WTC11 (cell line): Measurements from ENCODE around the gene SLIT1. TPM values are rescaled to one million over a fixed set of nuclear protein-coding genes. Genes with fewer than 3 reads are reported as not detected.
A peak's percentile ranks its signal among the peaks of the same experiment; 100 is the strongest.

Experiments
- ATAC-seq: fragments of 200-7000 bp; cut with Tn5 transposase; 2 replicates; pipeline ENCODE4 v1.10.0; 2021; ENCODE audit warnings: mild to moderate bottlenecking, moderate library complexity
- CTCF ChIA-PET: fragments of 300-600 bp; sonication (Branson Sonifier 250); formaldehyde crosslinking; loops from one replicate; lab custom pipeline; 2021; ENCODE audit warnings: antibody characterized with exemption; lab: Charles Lee
- POLR2A ChIA-PET: fragments of 350-600 bp; sonication (Branson Sonifier 250); formaldehyde crosslinking; loops from one replicate; lab custom pipeline; 2021; ENCODE audit warnings: antibody characterized with exemption; lab: Charles Lee
- DNase-seq: peaks from one replicate; pipeline ENCODE4 v3.0.0; 2021; ENCODE audit warnings: low spot score
- H3K27ac Mint-ChIP-seq: 2 replicates; pipeline ENCODE4 v1.8.0; 2021; ENCODE audit warnings: mixed read lengths
- H3K27me3 Mint-ChIP-seq: 2 replicates; pipeline ENCODE4 v1.8.0; 2021; ENCODE audit warnings: low read depth, mild to moderate bottlenecking, moderate library complexity, mixed read lengths
- H3K36me3 Mint-ChIP-seq: 2 replicates; pipeline ENCODE4 v1.8.0; 2021; ENCODE audit warnings: mixed read lengths
- H3K4me1 Mint-ChIP-seq: 2 replicates; pipeline ENCODE4 v1.8.0; 2022; ENCODE audit warnings: mixed read lengths
- H3K4me3 Mint-ChIP-seq: 2 replicates; pipeline ENCODE4 v1.8.0; 2021; ENCODE audit warnings: mild to moderate bottlenecking, moderate library complexity, mixed read lengths
- H3K9me3 Mint-ChIP-seq: 2 replicates; pipeline ENCODE4 v1.8.0; 2021; ENCODE audit warnings: mixed read lengths
- ATF2 ChIP-seq: sonication (generic); formaldehyde crosslinking; IDR thresholded peaks from 2 replicates; pipeline ENCODE4 v1.8.1; 2022; ENCODE audit warnings: low read depth, missing genetic modification reagents, borderline replicate concordance
- ESRRA ChIP-seq: sonication (generic); formaldehyde crosslinking; IDR thresholded peaks from 2 replicates; pipeline ENCODE4 v1.8.1; 2022; ENCODE audit warnings: mild to moderate bottlenecking, missing genetic modification reagents, borderline replicate concordance
- GABPB1 ChIP-seq: sonication (generic); formaldehyde crosslinking; IDR thresholded peaks from 2 replicates; pipeline ENCODE4 v1.8.1; 2023; ENCODE audit warnings: mild to moderate bottlenecking, missing genetic modification reagents
- GRHL2 ChIP-seq: fragments of 250-450 bp; sonication (Bioruptor Pico); IDR thresholded peaks from 2 replicates; pipeline ENCODE4 v1.8.0; 2022; ENCODE audit warnings: mild to moderate bottlenecking, moderate library complexity; ENCODE audit not compliant: insufficient replicate concordance, severe bottlenecking
- HMGA2 ChIP-seq: fragments of 250-450 bp; sonication (Bioruptor Pico); IDR thresholded peaks from 2 replicates; pipeline ENCODE4 v1.4.0; 2021; ENCODE audit warnings: mild to moderate bottlenecking, moderate library complexity
- JAZF1 ChIP-seq: fragments of 250-450 bp; sonication (Bioruptor Pico); IDR thresholded peaks from 2 replicates; pipeline ENCODE4 v1.9.0; 2021; ENCODE audit warnings: moderate library complexity, mild to moderate bottlenecking, inconsistent platforms
- MYBL2 ChIP-seq: sonication (generic); formaldehyde crosslinking; IDR thresholded peaks from 2 replicates; pipeline ENCODE4 v1.8.1; 2023; ENCODE audit warnings: mild to moderate bottlenecking, moderate library complexity, missing genetic modification reagents
- NR3C1 ChIP-seq: sonication (generic); formaldehyde crosslinking; conservative IDR thresholded peaks from 2 replicates; pipeline ENCODE4 v1.8.1; 2023; ENCODE audit warnings: low read depth, mild to moderate bottlenecking, missing genetic modification reagents
- PRRX2 ChIP-seq: fragments of 250-450 bp; sonication (Bioruptor Pico); IDR thresholded peaks from 2 replicates; pipeline ENCODE4 v1.8.0; 2021; ENCODE audit warnings: mild to moderate bottlenecking
- SOX15 ChIP-seq: fragments of 250-450 bp; sonication (Bioruptor Pico); IDR thresholded peaks from 2 replicates; pipeline ENCODE4 v1.9.0; 2021; ENCODE audit warnings: mild to moderate bottlenecking
- TP53 ChIP-seq: sonication (generic); formaldehyde crosslinking; IDR thresholded peaks from 2 replicates; pipeline ENCODE4 v1.8.1; 2023; ENCODE audit warnings: mild to moderate bottlenecking, missing genetic modification reagents
- USF1 ChIP-seq: sonication (generic); formaldehyde crosslinking; IDR thresholded peaks from 2 replicates; pipeline ENCODE4 v1.8.0; 2022; ENCODE audit warnings: mild to moderate bottlenecking, missing genetic modification reagents
- USF2 ChIP-seq: sonication (generic); formaldehyde crosslinking; IDR thresholded peaks from 2 replicates; pipeline ENCODE4 v1.8.1; 2023; ENCODE audit warnings: mild to moderate bottlenecking, missing genetic modification reagents, moderate library complexity
- ZNF121 ChIP-seq: sonication (generic); formaldehyde crosslinking; IDR thresholded peaks from 2 replicates; pipeline ENCODE4 v1.8.0; 2023; ENCODE audit warnings: missing genetic modification reagents
- ZNF219 ChIP-seq: sonication (generic); formaldehyde crosslinking; IDR thresholded peaks from 2 replicates; pipeline ENCODE4 v1.8.0; 2023; ENCODE audit warnings: missing genetic modification reagents, mild to moderate bottlenecking, borderline replicate concordance
- ZNF263 ChIP-seq: sonication (generic); formaldehyde crosslinking; IDR thresholded peaks from 2 replicates; pipeline ENCODE4 v1.8.1; 2022; ENCODE audit warnings: low read depth, mild to moderate bottlenecking, moderate library complexity, missing genetic modification reagents
- ZNF416 ChIP-seq: fragments of 250-450 bp; sonication (Bioruptor Pico); IDR thresholded peaks from 2 replicates; pipeline ENCODE4 v1.9.0; 2021; ENCODE audit warnings: mild to moderate bottlenecking, inconsistent platforms
- ZNF671 ChIP-seq: fragments of 250-450 bp; sonication (Bioruptor Pico); IDR thresholded peaks from 2 replicates; pipeline ENCODE4 v1.8.0; 2021; ENCODE audit warnings: mild to moderate bottlenecking
- total RNA-seq: library from RNA; stranded (reverse); gene quantifications from 3 replicates; pipeline ENCODE4 v1.2.3, GENCODE V29; 2021
- TF ChIP-seq, protein P1 (sequence below): sonication (generic); formaldehyde crosslinking; conservative IDR thresholded peaks from 2 replicates; pipeline ENCODE4 v1.8.1; 2023; ENCODE audit warnings: mild to moderate bottlenecking, low read depth, missing genetic modification reagents, moderate library complexity
- TF ChIP-seq, protein P2 (sequence below): sonication (generic); formaldehyde crosslinking; IDR thresholded peaks from 2 replicates; pipeline ENCODE4 v1.8.1; 2022; ENCODE audit warnings: mild to moderate bottlenecking, moderate library complexity, missing genetic modification reagents
- TF ChIP-seq, protein P3 (sequence below): sonication (generic); formaldehyde crosslinking; IDR thresholded peaks from 2 replicates; pipeline ENCODE4 v1.8.1; 2022; ENCODE audit warnings: mild to moderate bottlenecking, missing genetic modification reagents, moderate library complexity, borderline replicate concordance

Gene SLIT1
- total RNA-seq, 1 experiment from 2014 or later: 1.6 TPM

DNA sequence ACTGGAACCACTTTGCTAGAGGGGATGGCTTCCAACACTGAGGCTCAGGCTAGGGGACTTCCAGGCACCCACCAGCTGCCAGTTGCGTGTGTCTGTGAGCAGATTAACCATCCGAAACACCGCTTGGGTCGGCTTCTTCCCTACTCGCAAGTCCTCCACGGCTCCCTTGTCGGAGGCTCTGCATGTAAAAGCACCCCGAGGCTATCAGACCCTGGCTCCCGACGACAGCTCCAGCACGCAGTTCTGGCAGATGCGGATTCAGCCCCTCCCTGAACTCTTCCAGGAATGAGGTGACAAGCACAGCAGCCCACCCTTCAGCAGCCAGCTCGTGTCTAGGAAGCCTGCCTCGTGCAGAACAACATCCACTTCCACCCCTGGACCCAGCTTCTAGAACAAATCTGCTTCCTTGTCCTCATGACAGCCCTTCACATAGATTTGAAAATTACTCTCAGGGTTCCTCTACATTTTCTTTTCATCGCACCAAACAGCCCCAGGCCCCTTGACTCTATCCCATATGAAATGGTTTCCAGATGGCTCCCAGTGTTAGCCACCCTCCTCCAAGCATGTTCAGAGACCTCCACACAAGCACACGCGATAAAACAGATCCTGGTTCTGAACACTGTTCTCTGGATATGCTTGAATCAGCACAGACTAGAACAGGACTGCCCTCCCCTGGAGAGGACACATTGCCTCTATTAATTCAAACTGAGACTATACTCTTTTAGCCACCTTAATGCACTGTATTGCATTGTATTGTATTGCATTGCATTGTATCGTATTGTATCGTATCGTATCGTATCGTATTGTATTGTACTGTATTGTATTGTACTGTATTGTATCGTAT lies 44.6 kb downstream of the SLIT1 start:
- Mint-ChIP-seq H3K36me3 (no peaks in the 10 kb centered on the region), H3K27ac (no peak overlapping the region), H3K27me3 (no peaks in the 10 kb centered on the region; the same call in 1 of the 2 replicates), H3K4me1 (peaks cover 16% of the 10 kb centered on the region), H3K4me3 (no peak overlapping the region), H3K9me3 (no peaks in the 10 kb centered on the region)
- ATAC-seq (peak; percentile 54), DNase-seq (no peak)
- CTCF ChIA-PET: interaction anchor here (1.1 to 5.3 kb wide), 5 partner anchors 39 to 69 kb away, joined by 3 to 34 read pairs (median 13); no protein-coding TSS in a partner anchor
- POLR2A ChIA-PET: interaction anchor here (0.5 kb wide), 1 partner anchor 81 kb away, joined by 3 read pairs; no protein-coding TSS in a partner anchor
- TF ChIP-seq ZNF219 (CRISPR knock-in tag) (no peak), USF1 (no peak), MYBL2 (CRISPR knock-in tag) (no peak), NR3C1 (CRISPR knock-in tag) (no peak), ZNF671 (CRISPR knock-in tag) (no peak), SOX15 (CRISPR knock-in tag) (no peak), ZNF121 (CRISPR knock-in tag) (no peak), ZNF416 (CRISPR knock-in tag) (no peak), PRRX2 (CRISPR knock-in tag) (no peak)
- TF ChIP-seq, all 79 proteins: peak for 0

GRCh38 chr10:97140049-97140846 lies 45.5 kb downstream of the SLIT1 start:
- H3K27ac Mint-ChIP-seq: 0 out of 2 replicates have a peak overlapping the region, but pooled peaks have one; percentile 3
- H3K4me1 Mint-ChIP-seq: peaks cover 19% of the 10 kb centered on the region
- peak; percentile 52; the same call in 1 of the 2 replicates for TF ChIP-seq GABPB1
- TF ChIP-seq TP53 (CRISPR knock-in tag): no peak
- no peak for DNase-seq
- H3K4me3 Mint-ChIP-seq: no peak overlapping the region
- H3K27me3 Mint-ChIP-seq: no peaks in the 10 kb centered on the region; the same call in 1 of the 2 replicates
- no peaks in the 10 kb centered on the region for H3K36me3 Mint-ChIP-seq
- H3K9me3 Mint-ChIP-seq: no peaks in the 10 kb centered on the region
- POLR2A ChIA-PET: interaction anchor here (0.5 kb wide), 1 partner anchor 80 kb away, joined by 3 read pairs; no protein-coding TSS in a partner anchor
- CTCF ChIA-PET: interaction anchor here (0.8 to 5.3 kb wide), 9 partner anchors 9 to 70 kb away, joined by 3 to 34 read pairs (median 6); partner anchors contain the start of gene SLIT1
- ATAC-seq: peak; percentile 29; the same call in 1 of the 2 replicates

- ATAC-seq (no peak), DNase-seq (no peak)
- Mint-ChIP-seq H3K9me3 (no peaks in the 10 kb centered on the region), H3K27ac (no peak overlapping the region), H3K27me3 (no peaks in the 10 kb centered on the region; the same call in 1 of the 2 replicates), H3K4me1 (peaks cover 22% of the 10 kb centered on the region), H3K4me3 (no peak overlapping the region), H3K36me3 (no peaks in the 10 kb centered on the region)
- ChIA-PET CTCF (interaction anchor here (0.8 to 5.3 kb wide), 7 partner anchors 10 to 68 kb away, joined by 3 to 34 read pairs (median 6); partner anchors contain the start of gene SLIT1), POLR2A (no interaction called here)
- TF ChIP-seq ATF2 (CRISPR knock-in tag): no peak
- TF ChIP-seq, protein P1, sequence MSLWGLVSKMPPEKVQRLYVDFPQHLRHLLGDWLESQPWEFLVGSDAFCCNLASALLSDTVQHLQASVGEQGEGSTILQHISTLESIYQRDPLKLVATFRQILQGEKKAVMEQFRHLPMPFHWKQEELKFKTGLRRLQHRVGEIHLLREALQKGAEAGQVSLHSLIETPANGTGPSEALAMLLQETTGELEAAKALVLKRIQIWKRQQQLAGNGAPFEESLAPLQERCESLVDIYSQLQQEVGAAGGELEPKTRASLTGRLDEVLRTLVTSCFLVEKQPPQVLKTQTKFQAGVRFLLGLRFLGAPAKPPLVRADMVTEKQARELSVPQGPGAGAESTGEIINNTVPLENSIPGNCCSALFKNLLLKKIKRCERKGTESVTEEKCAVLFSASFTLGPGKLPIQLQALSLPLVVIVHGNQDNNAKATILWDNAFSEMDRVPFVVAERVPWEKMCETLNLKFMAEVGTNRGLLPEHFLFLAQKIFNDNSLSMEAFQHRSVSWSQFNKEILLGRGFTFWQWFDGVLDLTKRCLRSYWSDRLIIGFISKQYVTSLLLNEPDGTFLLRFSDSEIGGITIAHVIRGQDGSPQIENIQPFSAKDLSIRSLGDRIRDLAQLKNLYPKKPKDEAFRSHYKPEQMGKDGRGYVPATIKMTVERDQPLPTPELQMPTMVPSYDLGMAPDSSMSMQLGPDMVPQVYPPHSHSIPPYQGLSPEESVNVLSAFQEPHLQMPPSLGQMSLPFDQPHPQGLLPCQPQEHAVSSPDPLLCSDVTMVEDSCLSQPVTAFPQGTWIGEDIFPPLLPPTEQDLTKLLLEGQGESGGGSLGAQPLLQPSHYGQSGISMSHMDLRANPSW: no peak
- TF ChIP-seq ZNF671 (CRISPR knock-in tag): no peak
- no peak for TF ChIP-seq MYBL2 (CRISPR knock-in tag)
- no peak for TF ChIP-seq ESRRA (CRISPR knock-in tag)
- TF ChIP-seq ZNF263: no peak
- TF ChIP-seq, protein P2, sequence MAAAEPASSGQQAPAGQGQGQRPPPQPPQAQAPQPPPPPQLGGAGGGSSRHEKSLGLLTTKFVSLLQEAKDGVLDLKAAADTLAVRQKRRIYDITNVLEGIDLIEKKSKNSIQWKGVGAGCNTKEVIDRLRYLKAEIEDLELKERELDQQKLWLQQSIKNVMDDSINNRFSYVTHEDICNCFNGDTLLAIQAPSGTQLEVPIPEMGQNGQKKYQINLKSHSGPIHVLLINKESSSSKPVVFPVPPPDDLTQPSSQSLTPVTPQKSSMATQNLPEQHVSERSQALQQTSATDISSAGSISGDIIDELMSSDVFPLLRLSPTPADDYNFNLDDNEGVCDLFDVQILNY: no peak
- TF ChIP-seq USF2 (CRISPR knock-in tag): no peak
- TF ChIP-seq JAZF1 (CRISPR knock-in tag): no peak
- no peak for TF ChIP-seq GRHL2 (CRISPR knock-in tag)
- no peak for TF ChIP-seq HMGA2 (CRISPR knock-in tag)
- TF ChIP-seq, protein P3, sequence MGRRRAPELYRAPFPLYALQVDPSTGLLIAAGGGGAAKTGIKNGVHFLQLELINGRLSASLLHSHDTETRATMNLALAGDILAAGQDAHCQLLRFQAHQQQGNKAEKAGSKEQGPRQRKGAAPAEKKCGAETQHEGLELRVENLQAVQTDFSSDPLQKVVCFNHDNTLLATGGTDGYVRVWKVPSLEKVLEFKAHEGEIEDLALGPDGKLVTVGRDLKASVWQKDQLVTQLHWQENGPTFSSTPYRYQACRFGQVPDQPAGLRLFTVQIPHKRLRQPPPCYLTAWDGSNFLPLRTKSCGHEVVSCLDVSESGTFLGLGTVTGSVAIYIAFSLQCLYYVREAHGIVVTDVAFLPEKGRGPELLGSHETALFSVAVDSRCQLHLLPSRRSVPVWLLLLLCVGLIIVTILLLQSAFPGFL (CRISPR knock-in tag): no peak
These were observed 46.1 kb downstream of the SLIT1 start for GRCh38 chr10:97139651-97140048.
